Activated effector memory CD4-positive, alpha-beta T cell treated with anti-CD3 and anti-CD28 coated beads, Interleukin-2, amount 50 U/mL, for 16 hours (primary cell): Measurements from ENCODE around the gene TMEM131.
"Not testable (repeated sequence)": the region's sequence is repeated elsewhere in the genome, so short reads cannot be mapped to it uniquely, and the experiment has no call there.

Experiments
- DNase-seq: peaks from one replicate; pipeline ENCODE4 v3.0.0-alpha.2; 2020

The TMEM131 gene

DNA sequence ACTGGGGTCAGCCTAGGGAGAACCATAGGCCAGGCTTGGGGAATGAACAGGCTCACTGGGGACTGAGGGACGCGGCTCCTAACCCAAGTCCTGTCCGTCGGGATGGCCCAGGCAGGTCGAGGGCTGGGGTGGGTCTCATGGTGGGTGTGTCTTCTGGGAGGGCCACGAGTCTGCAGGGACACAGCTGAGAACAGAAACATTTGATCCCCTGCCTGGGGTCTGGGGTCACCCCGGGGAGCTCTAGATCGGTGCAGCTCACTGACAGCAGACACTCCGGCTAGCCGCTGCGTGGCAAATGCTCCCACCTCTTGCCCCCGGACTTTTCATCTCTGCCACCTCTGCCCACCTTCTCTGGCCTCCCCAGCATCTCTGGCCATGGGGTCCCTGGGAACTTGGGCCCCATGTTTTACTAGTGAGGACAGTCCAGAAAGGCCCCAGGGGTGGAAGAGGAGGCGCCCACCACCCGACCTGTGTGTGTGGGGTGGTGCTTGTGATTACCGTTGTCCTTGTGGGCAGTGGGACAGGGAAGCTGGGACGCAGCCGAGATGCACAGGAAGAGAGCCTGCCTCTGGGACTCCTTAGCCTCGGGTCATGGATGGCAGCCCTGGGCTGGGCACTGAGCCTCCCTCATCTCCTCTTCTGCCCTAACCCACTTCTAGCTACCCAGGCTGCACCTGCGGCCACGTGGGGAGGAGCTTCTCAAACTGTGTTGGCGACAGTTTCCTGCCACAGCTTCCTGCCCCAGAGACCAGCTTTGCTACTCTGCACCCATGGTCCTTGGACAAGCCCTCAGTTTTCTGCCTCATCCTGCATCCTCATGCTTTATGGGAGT is 277.5 kb downstream of the TMEM131 start:
- DNase-seq: peak; percentile 91

DNA sequence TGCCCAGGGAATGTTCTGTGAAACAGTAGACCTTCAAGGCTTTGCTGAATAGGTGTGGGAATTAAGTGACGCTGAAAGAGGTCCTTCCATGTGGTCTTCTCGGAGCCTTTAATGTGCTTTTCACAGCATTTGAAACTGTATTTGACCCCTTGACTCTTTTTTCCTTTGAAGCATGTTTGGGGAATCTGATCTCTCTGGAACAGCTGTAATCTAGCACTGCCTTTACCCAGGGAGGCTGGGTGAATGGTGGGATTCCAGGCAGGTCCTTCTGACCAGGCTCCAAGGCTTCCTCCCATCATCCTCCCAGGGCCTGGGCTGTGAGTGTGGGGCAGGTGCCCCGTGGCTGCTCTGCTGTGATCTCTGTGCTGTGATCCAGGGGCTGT is 278.1 kb downstream of the TMEM131 start:
- DNase-seq: no peak

DNA sequence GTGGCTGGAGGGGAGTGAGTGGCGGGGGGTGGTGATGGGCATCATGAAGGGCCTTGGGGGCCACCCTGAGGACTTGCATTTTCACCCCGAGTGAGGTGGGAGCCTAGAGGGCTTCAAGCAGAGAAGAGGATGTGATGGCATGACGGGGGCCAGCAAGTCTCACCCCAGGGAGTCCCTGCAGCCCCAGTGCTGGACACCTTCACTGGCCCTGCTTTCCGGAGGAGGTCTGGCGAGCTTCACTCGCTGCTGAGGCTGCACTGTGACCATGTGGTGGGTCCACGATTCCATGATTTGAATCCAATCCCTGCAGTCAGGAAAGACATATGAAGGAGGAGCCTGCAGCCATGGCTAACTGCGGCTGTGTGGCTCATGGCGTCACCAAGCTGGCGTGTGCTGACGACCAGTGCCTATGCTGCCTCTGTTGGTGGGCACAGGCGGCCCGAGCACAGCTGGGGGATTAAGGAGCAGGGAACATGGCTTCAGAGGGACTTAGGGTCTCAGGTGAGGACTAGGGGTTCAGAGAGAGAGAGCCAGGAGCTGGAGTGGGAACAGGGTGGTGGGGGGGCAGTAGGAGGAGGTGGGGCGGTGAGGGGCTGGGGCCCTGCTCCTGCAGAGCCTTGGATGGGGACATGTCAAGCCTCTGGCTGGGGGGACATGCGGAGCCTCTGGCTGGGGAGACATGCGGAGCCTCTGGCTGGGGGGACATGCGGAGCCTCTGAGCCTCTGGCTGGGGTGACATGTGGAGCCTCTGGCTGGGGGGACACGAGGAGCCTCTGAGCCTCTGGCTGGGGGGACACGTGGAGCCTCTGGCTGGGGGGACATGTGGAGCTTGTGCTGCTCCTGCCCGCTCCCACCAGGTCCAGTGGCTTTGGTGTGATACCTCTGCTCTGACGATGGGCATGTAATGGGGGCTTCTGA is 278.8 kb downstream of the TMEM131 start:
- DNase-seq: peak; percentile 62

DNA sequence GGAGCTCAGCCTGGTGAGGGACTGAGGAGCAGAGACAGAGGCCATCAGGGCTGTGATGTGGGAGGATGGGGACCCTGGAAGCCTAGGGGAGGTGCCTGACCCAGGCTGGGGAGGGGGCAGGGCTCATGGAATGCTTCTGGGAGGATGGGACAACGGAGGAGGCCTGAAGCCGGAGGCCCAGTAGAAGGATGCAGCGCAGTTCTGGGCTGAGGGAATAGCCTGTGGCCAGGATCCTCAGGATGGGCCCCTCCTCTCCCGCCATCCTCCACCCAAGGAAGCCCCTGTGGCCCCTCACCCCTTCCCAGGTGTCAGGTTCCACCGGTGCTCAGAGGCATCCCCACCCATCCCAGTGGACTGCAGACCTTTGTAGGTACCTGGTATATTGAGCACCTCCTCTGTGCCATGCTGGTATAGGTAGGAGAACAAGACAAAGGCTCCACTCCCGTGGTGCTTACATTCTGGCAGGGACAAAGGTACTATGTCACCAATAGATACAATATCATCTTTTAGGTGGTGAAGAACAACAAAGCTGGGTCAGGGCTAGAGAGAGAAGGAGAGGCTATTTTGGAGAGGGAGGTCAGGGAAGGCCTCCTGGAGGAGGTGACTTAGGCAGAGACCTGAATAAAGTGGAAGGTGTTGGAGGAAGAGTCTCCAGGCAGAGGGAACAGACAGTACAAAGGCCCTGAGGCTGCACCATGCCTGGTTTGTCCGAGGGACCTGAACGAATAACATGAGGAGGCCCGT is 279.6 kb downstream of the TMEM131 start:
- DNase-seq: no peak

- peak; percentile 62 for DNase-seq
These were observed 280.6 kb downstream of the TMEM131 start for GRCh38 chr2:97714950-97715652.

GRCh38 chr2:97714084-97714949 is 281.4 kb downstream of the TMEM131 start:
- peak; percentile 72 for DNase-seq

DNA sequence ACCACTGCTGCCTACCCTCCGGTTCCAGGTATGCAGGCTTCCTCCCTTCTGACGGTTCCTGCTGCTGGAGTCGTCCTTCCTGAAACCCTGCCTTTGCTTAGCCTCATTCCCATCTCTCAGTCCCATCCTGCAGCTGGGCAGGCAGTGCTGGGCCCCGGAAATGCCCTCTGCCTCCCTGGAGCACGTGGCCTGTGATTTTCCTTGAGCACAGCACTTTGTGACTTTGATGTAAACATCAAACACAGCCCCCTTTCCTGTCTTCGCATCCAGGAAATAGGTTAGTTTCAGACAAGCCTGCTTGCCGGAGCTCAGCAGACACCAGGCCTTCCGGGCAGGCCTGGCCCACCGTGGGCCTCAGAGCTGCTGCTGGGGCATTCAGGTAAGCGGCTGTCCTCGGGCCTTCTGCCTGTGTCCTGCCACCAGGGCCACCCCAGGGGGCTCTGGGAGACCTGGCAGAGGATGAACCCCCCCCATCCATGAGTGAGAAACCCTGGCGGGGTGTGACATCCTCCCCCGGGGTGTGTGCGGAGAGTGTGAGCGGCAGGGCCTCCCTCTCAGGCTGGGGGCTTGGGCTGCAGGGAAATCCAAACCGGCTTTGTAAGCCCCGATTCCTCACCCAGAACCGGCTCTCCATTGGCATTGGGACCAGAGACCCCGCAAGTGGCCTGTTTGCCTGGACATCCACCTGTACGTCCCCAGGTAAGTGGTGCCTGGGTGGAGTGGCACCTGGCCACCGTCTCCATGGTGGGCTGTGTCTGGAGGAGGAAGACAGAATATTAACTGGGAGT is 282.3 kb downstream of the TMEM131 start, which contains the start of gene ZAP70:
TSS of gene ZAP70 (plus strand) at position 281 of the 788 bp plus-strand sequence. CDS start 10,461 bp downstream, outside the sequence.
- DNase-seq: peak; percentile 86

DNA sequence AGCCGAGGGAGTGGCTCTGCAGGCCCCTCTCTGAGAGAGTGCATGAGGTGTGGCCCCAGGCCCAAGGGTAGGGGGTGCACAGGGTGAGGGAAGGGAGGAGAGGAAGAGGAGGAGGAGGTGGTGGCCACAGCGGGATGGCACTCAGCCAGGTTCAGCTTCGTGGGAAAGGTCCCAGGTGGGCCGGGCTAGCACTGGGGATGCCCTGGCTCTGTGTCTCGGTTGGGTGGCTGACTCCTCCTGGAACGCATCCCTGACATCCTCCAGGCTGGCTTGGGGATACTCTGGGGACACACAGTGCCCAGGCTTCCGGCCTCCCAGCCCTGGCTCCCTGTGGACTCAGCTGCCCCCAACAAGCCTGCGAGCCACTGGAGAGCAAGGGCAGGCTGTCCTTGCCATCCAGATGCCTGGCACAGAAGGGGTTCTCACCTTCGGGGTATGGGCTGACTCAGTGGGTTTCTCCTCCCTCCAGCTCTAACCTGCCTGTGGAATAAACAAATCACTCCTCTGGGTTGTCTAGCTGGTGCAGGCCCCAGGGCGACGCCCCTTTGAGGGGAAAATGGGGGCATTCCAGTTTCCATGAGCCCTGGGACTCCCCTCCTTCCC is 283.0 kb downstream of the TMEM131 start:
- peak; percentile 86 for DNase-seq

DNA sequence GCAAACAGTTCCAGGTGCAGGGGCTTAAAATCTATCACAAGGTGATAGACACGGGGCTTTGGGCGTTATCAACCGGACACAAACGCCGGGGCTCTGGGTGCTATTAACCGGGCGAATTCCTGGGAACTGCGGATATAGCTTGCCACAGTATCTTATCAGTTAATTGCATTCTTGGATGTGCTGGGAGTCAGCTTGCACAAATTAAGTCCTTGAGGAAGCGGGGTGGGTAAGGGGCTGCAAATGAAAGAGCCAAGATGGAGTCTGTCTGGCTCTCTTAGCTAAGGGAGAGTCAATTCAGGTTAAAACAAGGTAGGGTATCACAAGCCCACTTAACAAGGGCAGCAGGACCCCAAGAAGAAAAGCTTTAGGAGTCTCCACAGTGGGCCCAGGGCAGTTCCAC is 283.6 kb downstream of the TMEM131 start:
- not testable (repeated sequence) for DNase-seq

GRCh38 chr2:97711394-97711711 is 284.4 kb downstream of the TMEM131 start:
- DNase-seq: no peak

- no peak for DNase-seq
These were observed 287.1 kb downstream of the TMEM131 start for GRCh38 chr2:97708608-97709007.

- DNase-seq: no peak
These were observed 287.7 kb downstream of the TMEM131 start for GRCh38 chr2:97708048-97708380.

- DNase-seq: no peak
These were observed 288.2 kb downstream of the TMEM131 start for GRCh38 chr2:97707362-97708047.

GRCh38 chr2:97706708-97707345 is 288.9 kb downstream of the TMEM131 start:
- no peak for DNase-seq
